Measurements from ENCODE around the gene SMNDC1.

Gene SMNDC1

DNA sequence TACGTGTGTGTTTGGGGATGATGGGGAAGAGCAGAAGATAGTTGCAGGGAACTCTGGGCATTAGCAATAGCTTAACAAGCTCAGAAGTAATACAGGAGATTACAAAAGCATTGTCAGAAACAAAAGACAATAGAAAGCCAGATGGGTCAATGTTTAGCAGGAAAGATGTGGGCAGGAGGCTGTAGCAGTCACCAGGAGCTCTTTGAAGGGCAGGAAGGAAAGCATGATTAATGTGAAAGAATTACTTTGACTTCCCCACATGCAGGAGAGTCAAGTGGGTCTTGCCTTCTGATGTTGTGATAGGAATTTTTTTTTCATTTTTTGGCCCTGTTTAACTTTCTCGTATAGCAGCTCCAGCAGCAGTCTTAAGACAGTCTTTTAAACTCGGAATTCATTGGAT lies 6.0 kb upstream of the SMNDC1 start:
- in situ Hi-C loops (cut with HindIII; ENCODE audit: low pct_ligation_motif_present, low sequenced_read_pairs), result no loop called here
- no peak overlapping the region for H3K4me3 ChIP-seq (ENCODE audit: low read depth, low read length)
- no peaks in the 10 kb centered on the region for H3K27me3 ChIP-seq (replicated peaks)
- peak overlapping the region; percentile 21 for H3K27ac ChIP-seq
- TF ChIP-seq, protein P1, sequence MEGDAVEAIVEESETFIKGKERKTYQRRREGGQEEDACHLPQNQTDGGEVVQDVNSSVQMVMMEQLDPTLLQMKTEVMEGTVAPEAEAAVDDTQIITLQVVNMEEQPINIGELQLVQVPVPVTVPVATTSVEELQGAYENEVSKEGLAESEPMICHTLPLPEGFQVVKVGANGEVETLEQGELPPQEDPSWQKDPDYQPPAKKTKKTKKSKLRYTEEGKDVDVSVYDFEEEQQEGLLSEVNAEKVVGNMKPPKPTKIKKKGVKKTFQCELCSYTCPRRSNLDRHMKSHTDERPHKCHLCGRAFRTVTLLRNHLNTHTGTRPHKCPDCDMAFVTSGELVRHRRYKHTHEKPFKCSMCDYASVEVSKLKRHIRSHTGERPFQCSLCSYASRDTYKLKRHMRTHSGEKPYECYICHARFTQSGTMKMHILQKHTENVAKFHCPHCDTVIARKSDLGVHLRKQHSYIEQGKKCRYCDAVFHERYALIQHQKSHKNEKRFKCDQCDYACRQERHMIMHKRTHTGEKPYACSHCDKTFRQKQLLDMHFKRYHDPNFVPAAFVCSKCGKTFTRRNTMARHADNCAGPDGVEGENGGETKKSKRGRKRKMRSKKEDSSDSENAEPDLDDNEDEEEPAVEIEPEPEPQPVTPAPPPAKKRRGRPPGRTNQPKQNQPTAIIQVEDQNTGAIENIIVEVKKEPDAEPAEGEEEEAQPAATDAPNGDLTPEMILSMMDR (IDR thresholded peaks at IDR 0.05; ENCODE audit: low read depth, low read length, missing control alignments), result no peak
- DNase-seq, result no peak
- H3K36me3 ChIP-seq (replicated peaks), result no peaks in the 10 kb centered on the region

DNA sequence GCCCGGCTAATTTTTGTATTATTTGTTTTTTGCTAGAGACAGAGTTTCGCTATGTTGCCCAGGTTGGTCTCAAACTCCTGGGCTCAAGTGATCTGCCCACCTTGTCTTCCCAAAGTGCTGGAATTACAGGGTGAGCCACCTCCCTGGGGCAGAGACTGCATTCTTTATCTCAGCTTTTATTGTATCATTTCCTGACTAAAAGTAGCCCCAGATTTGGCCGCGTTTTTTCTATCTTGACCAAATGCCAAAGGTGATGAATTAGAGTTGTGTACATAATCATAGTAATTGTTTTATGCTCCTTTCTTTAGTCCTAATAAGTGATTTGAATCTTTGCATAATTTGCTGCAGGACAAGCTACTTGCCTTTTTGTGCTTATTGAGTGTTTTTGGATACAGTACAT lies 3.1 kb upstream of the SMNDC1 start:
- DNase-seq, result no peak
- Histone ChIP-seq H3K27ac (no peak overlapping the region), H3K4me3 (ENCODE audit: low read depth, low read length) (no peak overlapping the region), H3K27me3 (replicated peaks) (no peaks in the 10 kb centered on the region), H3K36me3 (replicated peaks) (peaks cover 4% of the 10 kb centered on the region)
- TF ChIP-seq, protein P1 (IDR thresholded peaks at IDR 0.05; ENCODE audit: low read depth, low read length, missing control alignments), result no peak
- in situ Hi-C loops (cut with HindIII; ENCODE audit: low pct_ligation_motif_present, low sequenced_read_pairs), result no loop called here

DNA sequence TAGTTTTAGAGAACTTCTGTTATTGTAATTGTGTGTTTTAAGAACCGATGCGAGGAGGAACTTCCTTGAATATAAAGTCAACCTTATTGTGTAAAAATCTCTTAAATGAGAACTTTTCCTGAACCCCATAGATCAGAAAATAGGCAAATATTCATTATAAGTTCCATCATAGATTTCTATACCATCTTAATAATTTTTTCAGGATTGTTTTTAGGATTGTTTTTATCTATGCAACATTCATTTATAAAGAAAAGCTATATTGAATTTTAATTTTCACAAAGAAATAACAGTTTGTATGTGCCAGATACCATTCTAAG lies 1.7 kb upstream of the SMNDC1 start:
- Histone ChIP-seq H3K27ac (peak overlapping the region; percentile 86), H3K36me3 (replicated peaks) (peaks cover 17% of the 10 kb centered on the region), H3K27me3 (replicated peaks) (no peaks in the 10 kb centered on the region), H3K4me3 (ENCODE audit: low read depth, low read length) (no peak overlapping the region)
- in situ Hi-C loops (cut with HindIII; ENCODE audit: low pct_ligation_motif_present, low sequenced_read_pairs), result no loop called here
- TF ChIP-seq, protein P1 (IDR thresholded peaks at IDR 0.05; ENCODE audit: low read depth, low read length, missing control alignments), result no peak
- DNase-seq, result no peak

DNA sequence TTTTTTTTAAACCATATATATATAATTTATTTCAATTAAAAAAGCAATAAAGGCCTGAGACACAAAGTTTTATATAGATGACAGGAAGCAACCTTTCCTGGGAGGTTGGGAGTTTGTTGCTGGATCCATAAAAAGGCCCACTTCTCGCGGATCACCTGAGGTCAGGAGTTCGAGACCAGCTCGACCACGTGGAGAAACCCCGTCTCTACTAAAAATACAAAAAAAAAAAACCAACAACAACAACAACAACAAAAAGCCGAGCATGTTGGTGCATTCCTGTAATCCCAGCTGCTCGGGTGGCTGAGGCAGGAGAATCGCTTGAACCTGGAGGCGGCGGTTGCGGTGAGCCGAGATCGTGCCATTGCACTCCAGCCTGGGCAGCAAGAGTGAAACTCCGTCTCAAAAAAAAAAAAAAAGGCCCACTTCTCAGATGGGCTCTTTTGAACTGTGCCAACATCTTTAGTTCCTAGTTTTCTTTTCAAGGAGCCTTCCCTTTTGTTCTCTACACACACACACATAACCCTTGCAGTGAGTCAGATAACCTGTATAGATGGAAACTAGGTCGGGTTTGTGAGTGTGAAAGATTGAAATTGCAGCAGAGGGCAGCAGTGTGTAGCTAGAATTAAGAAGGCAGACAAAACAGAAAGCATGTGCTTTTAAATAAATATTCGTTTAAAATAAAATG lies 1.2 kb upstream of the SMNDC1 start:
- in situ Hi-C loops (cut with HindIII; ENCODE audit: low pct_ligation_motif_present, low sequenced_read_pairs), result no loop called here
- Histone ChIP-seq H3K4me3 (ENCODE audit: low read depth, low read length) (no peak overlapping the region), H3K27me3 (replicated peaks) (no peaks in the 10 kb centered on the region), H3K36me3 (replicated peaks) (peaks cover 21% of the 10 kb centered on the region), H3K27ac (peak overlapping the region; percentile 86)
- peak; percentile 86 for DNase-seq
- TF ChIP-seq, protein P1 (IDR thresholded peaks at IDR 0.05; ENCODE audit: low read depth, low read length, missing control alignments), result peak; percentile 71

DNA sequence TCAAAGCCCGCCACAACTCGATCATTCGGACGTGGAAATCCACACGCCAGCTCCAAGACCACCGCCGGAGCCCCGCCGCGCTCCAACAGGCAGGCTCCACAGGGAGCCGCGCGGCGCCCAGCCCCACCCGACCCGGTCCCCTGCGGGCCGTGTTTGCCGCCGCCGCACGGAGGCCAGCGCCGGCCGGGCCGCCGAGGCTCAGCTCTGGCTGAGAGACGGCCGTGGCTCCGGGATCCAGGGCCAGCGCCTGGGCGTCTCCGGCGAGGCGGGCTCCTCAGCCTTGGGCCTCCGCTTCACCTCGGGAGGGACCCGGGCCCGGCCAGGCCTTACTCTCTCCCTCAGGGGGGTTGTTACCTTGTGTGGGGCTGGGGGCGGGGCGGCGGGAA lies 333 bp downstream of the SMNDC1 start:
- peak overlapping the region; percentile 70 for H3K4me3 ChIP-seq (ENCODE audit: low read depth, low read length)
- H3K27me3 ChIP-seq (replicated peaks), result no peaks in the 10 kb centered on the region
- H3K27ac ChIP-seq, result peak overlapping the region; percentile 86
- no peak for DNase-seq
- in situ Hi-C loops (cut with HindIII; ENCODE audit: low pct_ligation_motif_present, low sequenced_read_pairs), result no loop called here
- H3K36me3 ChIP-seq (replicated peaks), result peaks cover 32% of the 10 kb centered on the region
- TF ChIP-seq, protein P1 (IDR thresholded peaks at IDR 0.05; ENCODE audit: low read depth, low read length, missing control alignments), result no peak

DNA sequence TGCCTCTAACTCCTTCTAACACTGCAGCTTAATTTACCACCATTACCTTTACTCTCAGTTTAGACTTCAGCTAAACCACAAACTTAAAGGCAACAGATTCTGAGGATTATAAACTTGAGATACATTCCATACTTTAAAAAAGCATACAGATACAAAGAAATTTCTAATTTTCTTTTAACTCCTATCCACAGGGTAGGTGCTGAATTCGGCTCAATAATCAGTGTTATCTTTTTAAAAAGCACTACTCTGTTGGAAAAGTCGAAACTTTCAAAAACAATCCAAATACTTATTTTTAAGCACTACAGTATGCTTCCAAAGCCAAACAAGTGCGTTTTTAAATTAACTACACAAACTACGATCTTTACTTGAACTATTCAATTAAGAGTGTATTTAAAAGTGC lies 1.0 kb downstream of the SMNDC1 start:
- in situ Hi-C loops (cut with HindIII; ENCODE audit: low pct_ligation_motif_present, low sequenced_read_pairs), result no loop called here
- peak overlapping the region; percentile 86 for H3K27ac ChIP-seq

More for the DNA sequence above, 1.0 kb downstream of the SMNDC1 start:
- Histone ChIP-seq H3K27me3 (replicated peaks) (no peaks in the 10 kb centered on the region), H3K4me3 (ENCODE audit: low read depth, low read length) (peak overlapping the region; percentile 70), H3K36me3 (replicated peaks) (peaks cover 35% of the 10 kb centered on the region)
- TF ChIP-seq, protein P1 (IDR thresholded peaks at IDR 0.05; ENCODE audit: low read depth, low read length, missing control alignments), result no peak
- DNase-seq, result no peak

Data from brain microvascular endothelial cell (primary cell).